HG02970 (cell line): ENCODE data around the gene NTNG1.

Source experiments
- ATAC-seq: cut with Tn5 transposase; IDR thresholded peaks from one replicate; pipeline ENCODE4 v1.9.1; 2021; ENCODE audit warnings: mild to moderate bottlenecking, moderate library complexity, moderate number of reproducible peaks; ENCODE audit not compliant: unreplicated experiment, low FRiP score

NTNG1 gene

DNA sequence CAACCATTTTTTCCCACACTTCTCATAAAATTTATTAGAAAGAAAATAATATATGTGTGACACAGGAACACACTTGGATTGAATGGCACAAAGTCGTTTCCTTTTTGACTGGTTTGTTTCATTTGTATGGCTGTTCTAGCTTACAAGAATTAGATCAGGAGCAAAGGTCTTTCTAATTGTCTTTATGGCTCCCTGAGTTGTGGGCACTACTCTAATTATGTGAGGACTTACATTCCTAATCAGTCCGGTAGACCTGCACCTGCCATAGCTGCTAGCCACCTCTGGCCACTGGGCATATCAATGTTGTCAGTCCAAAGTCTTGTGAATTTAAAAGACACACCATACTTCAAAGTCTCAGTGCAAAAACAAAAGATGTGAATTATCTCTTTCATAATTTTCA, 346.7 kb downstream of the NTNG1 start:
- ATAC-seq, result no peak

DNA sequence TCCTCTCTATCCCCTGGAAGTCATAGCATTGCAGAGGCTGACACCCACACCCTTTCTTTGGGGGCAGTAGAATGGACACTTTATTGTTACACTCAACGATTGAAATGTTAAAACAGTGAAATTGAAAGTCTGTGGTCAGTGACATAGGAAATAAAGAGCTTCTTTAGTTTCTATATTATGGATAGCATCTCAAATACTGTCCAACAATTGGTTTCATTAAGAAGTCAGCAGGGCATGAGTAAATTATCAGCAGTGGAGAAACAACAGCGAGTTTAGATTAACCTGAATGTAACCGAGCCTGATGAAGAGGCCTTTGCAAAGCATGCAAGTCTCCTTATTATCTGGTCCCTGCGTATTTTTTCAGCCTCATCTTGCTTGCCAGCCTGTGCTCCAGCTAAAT, 350.7 kb downstream of the NTNG1 start:
- no peak for ATAC-seq

DNA sequence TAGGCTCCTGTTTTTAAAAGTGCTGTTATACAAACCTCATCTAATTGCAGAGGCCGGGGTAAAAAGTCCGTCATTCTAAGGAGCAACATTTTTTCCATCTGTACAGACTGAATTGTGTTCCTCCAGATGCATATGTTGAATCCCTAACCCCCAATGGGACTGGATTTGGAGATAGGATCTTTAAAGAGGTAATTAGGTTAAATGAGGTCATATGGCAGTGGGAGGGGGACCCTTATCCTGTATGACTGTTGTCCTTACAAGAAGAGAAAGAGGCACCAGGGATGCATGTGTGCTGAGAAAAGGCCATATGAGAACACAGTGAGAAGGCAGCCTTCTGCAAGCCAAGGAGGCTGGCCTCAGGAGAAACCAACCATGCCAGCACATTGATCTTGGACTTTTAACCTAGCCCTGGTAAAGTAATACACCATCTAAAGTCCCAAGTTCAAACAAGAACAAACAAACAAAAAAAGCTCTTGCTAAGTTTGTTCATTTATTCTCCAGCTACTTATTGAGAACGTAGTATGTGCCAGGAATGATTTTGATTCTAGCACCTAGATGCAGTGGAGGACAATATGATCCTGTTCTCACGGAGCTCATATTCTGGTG, 352.4 kb downstream of the NTNG1 start:
- ATAC-seq, result no peak

DNA sequence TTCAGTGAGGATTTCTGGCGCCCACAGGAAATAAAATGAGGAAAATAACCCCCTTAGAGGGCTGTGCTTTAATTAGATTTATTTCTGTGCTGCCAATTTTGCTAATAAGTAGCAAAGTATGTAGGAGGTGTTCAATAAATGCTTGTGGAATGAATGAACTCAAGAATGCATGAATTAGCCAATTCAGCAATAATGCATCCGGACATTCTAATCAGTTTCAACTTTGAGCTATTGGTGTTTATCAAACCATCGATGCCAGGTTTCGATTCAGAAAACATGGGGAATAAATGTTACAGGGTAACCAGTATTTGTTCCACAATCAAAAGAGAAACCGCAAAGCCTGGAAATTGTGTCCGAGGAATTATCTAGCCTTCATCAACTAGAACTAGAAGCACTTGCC, 353.2 kb downstream of the NTNG1 start:
- ATAC-seq, result no peak

DNA sequence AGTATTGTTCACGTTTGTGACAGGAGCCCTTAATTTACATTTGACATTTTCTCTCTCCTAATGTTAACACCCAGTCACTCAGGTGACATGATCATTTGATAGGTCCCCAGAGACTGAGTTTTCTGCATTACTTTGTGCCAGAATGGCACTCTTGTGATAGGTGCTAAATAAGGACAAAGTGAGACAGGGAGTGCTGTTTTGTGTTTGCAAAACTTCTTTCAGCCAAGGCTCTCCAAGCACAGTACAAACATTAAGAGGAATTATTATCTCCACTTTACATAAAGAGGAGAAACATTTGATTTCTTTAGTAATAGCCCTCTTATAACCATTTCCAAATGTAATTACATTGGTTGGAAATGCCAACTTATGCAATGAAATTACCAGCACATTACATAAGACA, 355.2 kb downstream of the NTNG1 start:
- no peak for ATAC-seq

DNA sequence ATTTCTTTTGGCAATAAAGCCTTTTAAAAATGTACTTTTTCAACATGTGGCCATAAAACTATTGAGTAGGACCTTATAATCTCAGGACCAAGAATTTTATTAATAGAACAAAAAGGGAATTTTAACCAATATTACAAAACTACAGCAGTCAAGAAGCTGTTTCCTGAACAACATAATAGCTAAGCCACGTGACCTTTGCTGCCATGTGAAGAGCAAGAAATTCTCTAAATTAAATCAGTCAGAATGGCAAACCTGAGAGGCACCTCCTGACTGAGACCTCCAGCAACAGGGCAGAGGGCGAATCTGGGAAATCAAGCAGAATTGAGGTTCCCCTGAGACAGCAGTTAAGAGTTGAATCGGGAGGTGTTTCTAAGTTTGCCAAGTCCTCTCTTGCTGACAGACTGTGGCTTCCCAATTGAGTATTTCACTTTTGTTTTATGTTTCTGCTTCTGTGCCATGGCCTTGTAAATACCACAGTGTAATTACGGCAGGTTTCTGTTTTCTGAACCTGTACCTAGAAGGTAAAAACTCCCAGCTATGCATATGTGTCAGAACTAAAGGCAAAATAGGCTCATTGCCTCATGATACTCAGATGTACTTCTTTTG, 358.4 kb downstream of the NTNG1 start:
- ATAC-seq, result peak; percentile 99

DNA sequence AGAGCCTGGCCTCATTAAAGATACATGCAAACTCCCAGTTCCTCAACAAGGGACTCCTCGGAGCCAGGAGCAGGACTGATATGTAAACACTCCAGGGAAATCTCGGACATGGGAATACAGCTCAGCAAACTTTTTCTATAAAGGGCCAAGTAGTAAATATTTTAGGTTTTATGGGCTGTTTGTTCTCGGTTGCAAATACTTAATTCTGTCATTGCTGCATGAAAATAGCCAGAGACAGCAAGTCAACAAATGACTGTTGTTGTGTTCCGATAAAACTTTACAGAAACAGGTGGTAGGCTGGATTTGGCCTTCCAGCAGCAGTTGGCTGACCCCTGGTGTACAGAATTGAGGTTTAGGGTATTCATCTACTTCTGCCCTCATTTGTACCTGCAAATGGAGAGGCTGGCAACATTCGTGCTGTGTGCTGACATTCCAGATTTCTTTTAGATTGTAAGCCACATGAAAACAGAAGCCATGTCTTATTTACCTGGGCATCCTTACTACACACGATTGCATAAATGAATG, 360.3 kb downstream of the NTNG1 start:
- no peak for ATAC-seq

DNA sequence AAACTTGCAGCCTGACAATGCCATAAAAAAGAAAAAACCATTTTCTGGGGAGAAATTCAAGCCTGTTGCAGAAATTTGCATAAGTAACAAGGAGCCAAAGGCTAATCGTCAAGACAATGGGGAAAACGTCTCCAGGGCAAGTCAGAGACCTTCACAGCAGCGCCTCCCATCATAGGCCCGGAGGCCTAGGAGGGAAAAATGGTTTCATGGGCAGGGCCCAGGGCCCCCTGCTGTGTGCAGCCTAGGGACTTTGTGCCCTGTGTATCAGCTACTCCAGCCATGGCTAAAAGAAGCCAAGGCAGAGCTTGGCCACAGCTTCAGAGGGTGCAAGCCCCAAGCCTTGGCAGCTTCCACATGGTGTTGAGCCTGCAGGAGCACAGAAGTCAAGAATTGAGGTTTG, 369.5 kb downstream of the NTNG1 start:
- no peak for ATAC-seq

DNA sequence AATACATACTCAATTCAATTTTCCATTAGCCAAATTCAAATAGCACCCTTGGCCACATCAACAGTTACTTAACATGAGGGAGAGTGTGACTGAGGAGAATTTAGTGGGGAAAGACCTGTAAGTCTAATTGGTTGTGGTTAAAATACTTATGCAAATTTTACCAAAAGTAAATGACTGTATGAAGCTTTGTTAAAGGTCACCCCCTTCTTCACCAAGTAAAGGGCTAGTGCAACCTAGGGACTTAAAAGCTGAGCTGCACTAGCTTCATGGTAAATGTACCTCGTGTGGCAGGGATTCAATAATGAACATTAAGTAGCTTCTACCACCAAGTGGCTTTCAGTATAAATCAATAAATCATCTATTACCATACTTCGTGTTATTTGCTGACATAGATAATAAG, 372.0 kb downstream of the NTNG1 start:
- ATAC-seq, result no peak

DNA sequence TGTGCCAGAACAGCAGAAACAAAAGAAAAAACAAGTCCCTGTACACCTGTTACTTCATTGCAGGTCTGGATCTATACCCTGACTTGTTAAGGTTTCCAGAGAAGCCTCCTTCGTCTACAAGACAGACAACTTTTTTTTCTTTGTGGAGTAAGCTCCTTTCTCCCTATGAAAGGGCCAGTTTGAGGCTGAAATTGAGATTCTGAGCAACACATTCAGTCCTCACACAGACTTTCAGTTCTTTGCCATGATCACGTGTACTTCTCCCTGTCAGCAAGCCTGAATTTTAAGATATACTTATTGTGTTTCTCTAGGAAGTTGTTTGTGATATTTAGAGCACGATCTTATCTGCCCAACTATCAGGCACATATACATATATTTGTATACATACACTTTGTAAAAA, 374.0 kb downstream of the NTNG1 start:
- no peak for ATAC-seq

DNA sequence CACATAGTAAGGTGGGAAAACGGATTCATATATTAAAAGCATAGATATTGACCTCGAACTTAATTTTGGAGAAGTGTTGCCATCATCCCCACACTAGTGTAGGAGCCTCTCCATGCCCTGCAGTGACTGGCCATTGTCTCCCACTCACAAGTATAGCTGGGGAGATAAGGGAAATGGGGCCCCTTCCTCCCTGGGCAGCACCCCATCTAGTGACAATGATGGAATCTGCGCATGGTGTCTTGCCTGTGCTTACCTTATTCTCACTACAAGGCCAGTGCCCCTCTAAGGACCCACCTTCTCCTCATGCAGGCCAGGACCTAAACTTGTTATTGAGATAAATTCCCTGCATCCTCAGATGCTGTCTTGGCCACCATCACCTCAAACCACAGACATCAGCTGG, 374.9 kb downstream of the NTNG1 start:
- ATAC-seq, result no peak

DNA sequence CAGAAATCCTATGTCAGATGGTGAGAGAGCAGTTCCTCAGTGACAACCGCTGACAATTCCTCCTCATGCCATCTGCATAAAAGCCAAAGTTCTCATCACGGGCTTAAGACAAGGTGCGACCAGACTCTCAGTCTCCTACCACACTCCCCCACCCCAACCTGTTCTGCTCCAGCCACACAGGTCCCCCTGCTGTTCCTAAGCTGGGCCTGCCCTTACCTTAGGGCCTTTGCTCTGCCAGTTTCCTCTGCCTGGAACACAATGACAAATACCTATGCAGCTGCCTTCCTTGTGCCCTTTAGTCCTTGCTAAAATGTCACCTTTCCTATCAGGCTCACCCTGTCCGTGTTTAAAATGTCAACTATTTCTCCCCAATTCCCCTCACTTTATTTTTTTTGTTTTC, 382.2 kb downstream of the NTNG1 start:
- no peak for ATAC-seq

DNA sequence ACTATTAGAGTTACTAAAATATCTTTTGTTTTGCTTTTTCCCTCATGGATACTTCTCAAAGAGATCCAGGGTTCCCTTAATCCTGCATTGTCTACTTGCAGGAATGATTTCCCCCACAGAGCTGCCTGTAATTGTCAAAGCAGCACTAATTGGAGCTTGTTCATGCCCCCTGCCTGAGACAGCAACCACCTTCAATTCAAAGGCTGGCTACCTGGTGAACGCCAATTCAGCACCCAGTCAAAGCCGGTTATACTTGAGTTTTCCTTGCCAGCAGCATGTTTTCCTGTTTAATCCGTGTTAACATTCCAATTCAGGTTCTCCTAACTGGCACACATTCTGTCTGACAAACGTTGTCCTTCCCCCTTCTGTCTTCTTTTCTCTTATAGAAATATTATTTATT, 382.9 kb downstream of the NTNG1 start:
- no peak for ATAC-seq

DNA sequence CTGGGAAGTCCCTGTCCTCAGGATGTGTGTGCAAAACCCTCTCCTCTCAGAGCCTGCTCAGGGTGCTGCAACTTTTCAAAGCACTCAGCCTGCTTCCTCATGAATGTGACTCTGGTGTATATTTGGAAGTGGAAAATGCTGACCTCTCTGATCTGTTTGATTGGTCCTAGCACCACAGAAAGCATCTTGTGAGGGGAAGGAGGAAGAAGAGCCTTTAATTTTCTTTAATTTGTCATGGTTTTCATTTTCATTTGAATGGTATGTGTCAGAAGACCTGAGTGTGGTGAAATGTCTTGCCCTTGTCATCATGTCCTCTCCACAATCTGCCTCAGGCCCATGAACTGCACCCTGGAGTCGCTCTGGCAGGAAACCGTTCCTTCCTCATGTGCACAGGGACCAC, 383.5 kb downstream of the NTNG1 start:
- no peak for ATAC-seq

DNA sequence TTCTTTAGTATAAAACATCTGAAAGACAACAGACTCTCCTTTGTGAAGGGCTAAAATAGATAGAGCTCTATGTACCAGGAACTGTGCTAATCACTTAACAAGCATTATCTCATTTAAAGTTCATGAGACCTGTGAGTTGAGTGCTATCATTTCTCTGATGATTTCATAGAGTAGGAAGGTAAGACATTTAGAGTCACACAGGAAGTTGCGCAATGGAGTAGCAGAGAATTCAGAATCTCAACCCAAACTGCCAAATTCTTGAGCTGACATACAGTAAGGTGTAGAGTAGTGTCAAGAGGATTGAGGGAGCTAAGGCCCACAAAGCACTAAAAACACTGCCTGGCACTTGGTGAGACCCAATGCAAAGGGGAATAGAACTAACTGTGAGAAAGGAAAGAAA, 384.3 kb downstream of the NTNG1 start:
- ATAC-seq, result no peak

DNA sequence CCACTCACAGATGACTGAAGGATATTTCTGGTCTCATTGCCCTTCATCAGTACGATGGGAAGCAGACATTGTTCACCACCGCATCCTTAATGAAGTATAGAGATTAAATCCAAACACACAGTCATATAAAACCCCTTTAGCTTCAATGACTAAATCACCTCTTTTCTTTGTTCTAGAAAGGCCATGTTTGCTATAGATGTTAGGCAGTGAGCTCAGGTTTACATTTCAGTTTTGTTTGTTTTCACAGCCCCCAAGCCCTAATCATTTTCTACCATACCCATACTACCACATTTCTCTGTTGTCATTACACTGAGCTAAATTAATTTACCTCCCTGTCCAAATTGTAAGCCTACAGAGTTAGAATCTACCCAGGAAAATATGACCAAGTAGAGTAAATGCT, 385.1 kb downstream of the NTNG1 start:
- no peak for ATAC-seq

DNA sequence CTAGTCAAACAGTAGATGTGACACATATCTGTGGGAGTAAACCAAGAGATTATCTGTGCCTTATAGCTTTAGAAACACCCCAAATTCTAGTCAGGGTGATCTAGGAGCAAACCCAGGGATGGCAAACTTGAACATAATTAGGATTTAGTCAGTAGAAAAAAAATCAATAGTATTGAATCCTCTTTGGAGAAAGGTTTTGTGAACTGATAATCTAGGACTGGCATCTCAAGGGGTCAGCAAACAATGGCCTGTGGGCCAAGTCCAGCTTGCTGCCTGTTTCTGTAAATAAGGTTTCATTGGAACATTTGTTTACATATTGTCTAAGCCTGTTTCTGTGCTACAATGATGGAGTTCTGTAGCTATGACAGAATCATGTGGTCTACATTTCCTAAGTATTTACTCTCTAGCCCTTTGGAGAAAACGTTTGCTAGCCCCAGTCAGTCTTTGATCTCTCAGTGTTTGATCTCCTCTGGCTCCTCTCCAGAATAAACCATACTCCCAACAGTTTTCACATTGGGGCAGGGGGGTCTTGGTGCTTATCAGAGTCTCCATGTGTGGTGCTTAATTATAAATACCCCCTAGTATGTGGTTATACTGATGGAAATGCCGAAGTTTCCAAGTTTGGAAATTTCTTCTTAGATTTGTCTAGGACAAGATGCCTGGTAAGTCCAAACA, 385.8 kb downstream of the NTNG1 start:
- no peak for ATAC-seq

DNA sequence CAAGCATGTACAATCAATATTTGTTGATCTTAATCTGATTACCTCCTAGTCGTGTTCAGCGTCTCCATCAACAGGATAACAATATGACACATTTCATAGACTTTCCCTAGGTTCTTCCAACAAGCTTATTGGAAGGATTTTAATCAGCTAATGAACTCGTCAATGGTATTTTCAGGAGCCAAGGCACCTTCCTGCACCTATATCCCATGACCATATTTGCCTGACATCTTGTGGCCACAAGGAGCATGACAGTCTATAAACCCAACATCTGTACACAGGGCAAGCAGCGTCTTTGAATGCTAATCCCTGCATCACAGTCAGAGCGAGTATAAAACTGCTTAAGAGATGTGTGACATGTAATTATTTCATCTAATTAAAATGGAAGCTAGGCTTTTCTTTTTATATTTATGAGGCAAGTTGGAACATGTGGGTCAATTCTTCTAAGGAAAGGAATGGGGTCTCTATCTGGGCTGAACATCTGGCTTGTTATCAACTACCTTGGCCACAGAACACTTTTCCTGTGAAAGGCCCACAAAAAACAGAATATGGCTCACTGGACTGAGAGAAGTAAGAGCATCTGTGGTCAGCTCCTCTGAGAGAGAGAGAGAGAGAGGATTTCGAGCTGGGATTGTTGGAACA, 388.8 kb downstream of the NTNG1 start:
- ATAC-seq, result peak; percentile 86

DNA sequence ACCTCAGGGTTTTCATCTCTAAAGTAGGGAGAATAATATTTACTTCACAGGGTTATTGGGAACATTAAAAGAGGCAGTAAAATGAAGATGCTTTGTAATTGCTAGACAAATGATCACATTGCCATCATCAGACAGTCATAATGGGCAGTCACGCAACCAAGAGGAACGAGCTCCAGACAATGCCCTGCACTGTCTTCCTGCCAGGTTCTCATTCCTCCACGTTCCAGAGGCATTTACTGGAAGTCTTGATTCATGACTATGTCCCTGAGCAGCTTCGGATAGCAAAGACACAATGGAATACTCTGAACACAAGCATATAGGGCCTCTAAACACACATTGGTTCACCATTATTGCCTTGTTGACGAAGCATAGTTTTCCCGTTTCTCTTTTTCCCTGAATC, 389.7 kb downstream of the NTNG1 start:
- ATAC-seq, result no peak

DNA sequence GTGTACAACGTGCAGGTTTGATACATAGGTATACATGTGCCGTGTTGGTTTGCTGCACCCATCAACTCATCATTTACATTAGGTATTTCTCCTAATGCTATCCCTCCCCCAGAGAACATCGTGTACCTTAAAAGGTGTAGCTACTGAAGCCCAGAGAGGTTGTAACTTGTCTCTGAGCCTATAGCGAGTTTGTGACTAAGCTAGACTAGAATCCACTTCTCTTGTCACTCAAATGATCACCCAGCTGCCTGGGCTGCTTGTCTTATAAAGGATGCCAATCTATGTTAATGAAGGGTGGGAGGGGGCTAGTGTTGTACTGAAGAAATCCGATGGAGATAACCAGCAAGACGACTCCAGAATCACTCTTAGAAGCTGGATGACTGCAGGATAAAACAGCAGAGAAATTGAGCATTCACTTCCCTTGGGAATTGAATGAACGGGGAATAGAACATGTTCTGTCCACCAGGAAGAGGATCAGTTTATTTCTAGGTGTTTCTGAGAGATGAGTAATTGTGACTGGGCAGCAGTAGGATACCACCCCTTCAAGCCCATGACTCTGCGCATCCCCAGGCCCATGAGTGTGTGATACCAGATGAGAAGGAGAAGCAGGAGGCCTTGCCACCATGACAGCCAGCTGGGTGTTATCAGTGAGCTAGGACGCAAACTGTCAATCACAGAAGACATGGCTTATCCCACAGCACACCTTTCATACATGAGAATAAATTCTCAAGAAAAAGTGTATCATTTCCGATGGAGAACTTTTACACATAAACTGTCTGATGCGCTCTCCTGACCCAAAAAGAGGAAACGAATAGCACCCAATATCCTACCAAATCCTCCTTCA, 390.4 kb downstream of the NTNG1 start:
- ATAC-seq, result no peak

DNA sequence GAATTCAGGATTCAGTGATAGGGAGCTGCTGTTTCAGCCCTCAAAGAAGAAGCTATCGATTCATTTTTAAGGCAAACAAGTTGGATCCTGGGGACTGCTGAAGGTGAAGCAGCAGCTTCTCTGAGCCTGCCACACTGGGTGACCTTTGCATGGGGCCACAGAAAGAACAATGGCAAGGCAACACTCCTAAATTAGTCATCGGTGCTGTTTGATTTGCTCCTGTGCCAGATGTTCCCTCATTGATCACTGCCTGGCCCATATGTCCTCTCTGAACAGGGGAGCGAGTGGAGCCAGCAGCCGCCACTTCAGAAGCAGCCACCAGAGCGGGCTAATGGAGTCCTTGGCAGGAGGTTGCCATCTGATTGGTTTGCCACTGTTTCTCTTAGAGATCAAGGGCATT, 391.5 kb downstream of the NTNG1 start:
- ATAC-seq, result no peak
